ENCODE data around the gene PRPH.
A peak's percentile ranks its signal among the peaks of the same experiment; 100 is the strongest.
"Not testable (repeated sequence)": the region's sequence is repeated elsewhere in the genome, so short reads cannot be mapped to it uniquely, and the experiment has no call there.

Gene PRPH

GRCh38 chr12:49276304-49277290 is 18.4 kb upstream of the PRPH start:
- no peak for FAIRE-seq

DNA sequence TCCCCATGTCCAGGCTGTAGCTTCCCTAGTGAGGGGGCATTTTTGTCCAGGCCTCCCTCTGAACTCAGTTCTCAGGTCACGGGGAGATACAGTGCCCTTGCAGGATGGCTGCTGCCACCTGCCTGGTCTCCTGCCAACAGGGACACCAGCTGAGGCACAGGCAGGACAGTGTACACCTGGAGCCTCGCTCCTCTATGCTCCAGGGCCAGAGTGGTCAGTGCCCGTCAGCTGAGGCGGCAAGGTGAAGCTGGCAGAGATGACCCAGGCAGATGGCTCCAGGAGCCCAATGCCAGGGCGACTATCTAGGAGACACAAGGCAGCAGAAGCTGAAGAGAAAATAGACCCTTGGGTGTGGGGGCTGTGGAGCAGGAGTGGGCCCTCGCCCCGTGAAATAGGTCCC is 17.5 kb upstream of the PRPH start:
- no peak for FAIRE-seq

DNA sequence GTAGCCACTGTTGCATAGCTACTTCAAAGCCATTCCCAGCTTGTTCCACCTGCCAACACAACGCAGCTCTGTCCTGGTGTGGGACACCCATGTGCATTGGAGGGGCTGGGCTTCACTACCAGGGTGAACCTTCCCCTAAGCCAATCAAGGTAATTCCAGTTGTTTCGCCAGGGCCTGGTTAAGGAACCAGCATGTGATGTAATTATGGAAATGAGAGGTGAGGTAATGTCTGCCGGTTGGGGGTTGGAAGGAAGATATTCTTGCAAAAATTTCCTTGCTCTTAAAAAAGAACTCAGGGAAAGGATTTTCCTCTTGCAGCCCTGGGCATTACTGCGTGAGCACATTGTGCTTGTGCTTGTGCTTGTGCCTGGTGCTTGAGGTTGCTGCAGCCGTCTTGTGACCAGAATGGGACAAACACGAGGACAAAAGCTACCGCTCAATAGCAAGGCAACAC is 15.2 kb upstream of the PRPH start:
- peak; percentile 90 for FAIRE-seq

GRCh38 chr12:49280545-49280944 is 14.4 kb upstream of the PRPH start:
- not testable (repeated sequence) for FAIRE-seq

- FAIRE-seq, result no peak
These were observed 12.6 kb upstream of the PRPH start for GRCh38 chr12:49282302-49282701.

GRCh38 chr12:49282740-49283375 is 12.1 kb upstream of the PRPH start:
- not testable (repeated sequence) for FAIRE-seq

GRCh38 chr12:49283541-49284429 is 11.2 kb upstream of the PRPH start:
- no peak for FAIRE-seq

DNA sequence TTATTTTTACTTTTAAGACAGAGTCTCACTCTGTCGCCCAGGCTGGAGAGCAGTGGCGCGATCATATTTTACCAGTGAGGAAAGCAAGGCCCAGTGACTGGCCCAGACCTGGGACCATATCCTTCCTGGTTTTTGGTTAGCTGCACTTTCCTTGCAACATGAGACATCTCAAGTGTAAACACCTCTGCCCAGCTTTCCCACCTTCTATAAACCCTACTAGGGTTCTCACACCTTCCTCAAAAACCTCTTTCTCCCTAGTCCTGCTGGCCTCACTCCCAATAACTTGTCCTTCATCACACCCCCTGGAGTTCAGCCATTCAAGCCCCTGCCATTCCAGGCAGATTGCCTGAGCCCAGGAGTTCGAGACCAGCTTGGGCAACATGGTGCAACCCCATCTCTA is 10.3 kb upstream of the PRPH start:
- FAIRE-seq, result no peak

- no peak for FAIRE-seq
These were observed 7.1 kb upstream of the PRPH start for GRCh38 chr12:49287876-49288275.

- peak; percentile 95 for FAIRE-seq
These were observed 6.5 kb upstream of the PRPH start for GRCh38 chr12:49288412-49288853.

DNA sequence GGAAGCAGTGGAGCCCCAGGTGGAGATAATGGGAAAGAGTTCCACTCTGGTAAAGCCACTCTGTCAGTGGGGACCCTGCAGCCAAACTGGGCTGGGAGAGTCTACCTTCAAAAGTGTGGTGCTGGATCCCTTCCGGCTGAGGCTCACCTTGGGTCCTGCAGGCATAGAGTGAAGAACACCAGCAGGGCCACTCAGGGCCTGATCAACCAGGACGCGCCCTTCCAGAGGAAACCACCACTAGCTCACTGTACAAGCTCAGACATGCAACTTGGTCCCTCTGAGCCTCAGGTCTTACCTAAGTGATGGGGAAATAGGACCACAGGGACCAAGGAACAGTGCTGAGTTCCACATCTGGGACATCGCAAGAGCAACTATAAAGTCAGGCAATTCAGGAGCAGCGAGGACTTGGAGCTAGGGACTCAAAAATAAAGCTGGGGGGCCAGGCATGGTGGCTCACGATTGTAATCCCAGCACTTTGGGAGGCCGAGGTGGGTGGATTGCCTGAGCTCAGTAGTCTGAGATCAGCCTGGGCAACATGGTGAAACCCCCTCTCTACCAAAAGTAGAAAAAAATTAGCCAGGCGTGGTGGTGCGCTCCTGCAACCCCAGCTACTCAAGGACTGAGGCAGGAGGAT is 5.9 kb upstream of the PRPH start:
- no peak for FAIRE-seq

DNA sequence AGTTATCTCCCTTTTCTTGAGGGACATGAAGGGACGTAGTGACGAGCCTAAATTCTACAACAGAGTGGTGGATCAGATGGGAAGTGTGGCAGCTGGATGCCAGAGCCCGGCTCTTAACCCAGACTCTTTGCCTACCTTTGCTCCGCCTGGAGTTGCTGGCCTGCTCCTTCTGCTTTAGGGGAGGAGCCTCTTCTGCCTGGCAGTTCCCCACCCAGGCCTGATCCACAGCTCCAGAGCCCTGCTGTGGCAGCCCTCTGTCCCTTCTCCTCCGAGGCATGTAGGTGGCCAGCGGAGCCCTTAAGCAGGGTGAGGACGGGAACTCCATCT is 2.3 kb upstream of the PRPH start:
- FAIRE-seq, result no peak

DNA sequence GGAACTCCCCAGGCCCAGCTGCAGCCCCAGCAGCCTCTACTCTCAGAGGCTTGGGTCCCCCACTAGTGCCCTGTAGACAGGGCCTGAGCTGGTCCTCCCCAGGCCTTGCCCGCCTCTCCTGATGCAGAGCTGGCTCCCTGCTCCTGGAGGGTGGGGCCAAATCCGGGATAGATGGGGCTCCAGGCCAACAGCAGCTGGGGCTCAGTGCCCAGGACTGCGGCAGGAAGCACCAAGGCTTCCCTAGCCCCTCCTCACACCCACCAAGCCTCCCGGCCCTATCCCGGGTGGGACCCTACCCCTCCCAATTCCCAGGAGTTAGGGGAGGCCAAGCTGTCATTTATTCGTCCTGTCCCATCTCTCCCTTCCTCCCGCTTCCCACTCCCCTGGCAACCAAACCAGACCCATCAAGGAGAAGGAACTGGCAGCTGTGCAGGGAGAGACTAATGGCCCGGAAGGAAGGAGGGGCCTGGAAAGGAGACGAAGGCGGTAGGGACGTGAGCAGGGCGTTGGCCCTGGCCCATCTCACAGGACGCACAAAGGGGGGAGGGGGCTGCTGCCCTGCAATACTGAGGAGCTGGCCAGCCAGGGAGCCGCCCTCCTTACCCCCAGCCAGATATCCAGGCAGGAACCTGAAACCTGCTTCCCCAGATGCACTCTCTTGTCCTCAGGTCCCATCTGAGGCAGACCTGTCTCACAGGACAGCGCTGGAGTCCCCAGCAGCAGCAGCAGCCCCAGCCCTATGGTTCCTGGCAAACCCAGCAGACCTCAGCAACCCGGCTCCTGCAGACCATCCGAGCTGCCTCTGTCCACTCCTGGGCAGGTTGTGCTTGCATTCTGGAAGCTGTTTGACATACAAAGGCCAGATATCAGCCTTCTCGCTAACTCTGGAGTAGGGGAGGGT is 1.6 kb upstream of the PRPH start:
- no peak for FAIRE-seq

DNA sequence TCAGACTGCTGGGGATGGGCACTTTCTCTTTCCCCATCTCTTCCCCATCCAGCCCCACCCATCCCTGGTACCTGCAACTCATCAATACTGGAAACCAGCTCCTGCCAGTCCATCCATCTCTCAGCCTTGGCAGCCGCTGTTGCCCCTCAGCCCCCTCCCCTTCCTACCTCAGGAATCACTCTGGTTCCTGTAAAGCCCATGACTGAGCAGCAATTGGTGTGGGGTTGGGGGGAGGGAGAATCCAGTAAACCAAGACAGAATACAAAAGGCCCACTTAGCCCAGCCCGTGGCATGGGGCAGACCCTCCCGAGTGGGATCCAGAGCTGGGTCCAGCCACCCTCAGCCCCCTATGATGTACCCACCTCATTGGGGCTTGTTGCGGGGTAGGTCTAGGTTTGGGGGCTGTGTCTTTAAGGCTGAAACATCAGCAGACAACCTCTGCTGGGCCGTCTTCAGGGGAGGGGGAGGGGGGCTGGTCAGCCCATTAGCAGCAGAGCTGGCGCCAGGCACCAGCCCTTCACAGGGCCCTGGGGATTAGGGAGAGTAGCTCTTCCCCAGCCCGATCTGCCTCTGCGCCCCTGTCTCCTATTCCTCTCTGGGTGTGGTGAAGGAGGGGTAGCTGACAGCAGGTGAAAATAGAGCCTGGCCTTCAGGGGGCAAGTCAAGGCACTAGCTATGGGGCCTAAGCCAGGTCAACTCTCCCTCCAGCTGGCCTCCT is 702 bp upstream of the PRPH start:
- FAIRE-seq, result no peak

- no peak for FAIRE-seq
These were observed 204 bp upstream of the PRPH start for GRCh38 chr12:49294804-49295081.

DNA sequence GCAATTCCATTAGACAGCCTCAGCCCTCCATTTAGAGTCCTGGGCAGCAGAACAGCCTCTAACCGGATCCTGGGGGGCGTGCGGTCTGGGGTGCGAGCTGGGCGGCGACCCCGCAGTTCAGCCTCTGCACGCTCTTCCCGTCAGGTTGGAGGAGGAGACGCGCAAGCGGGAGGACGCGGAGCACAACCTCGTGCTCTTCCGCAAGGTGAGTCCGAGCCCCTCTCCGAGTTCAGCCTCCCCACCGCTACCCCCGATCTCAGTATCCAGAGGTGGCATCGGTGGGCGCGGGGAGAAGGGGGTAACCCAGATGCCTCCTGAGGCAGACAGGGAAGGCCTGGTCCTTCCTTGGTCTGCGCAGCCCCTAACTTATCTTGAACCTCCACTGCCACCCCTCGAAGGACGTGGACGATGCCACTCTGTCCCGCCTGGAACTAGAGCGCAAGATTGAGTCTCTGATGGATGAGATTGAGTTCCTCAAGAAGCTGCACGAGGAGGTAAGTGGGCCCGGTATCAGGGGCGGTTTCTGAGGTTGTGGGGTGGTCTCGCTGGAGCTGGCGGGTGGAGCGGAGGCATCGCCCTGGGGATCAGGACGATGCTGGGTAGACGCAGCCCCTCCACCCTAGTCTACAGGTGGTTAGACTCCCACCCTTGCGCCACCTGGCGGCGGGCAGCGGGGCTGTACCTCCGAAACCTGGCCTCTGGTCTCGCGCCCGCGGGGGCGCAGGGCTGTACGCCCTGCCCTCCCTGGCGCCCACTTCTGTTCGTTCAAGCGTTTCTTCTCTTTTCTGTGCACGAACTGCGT is 1.3 kb downstream of the PRPH start:
- FAIRE-seq, result no peak

DNA sequence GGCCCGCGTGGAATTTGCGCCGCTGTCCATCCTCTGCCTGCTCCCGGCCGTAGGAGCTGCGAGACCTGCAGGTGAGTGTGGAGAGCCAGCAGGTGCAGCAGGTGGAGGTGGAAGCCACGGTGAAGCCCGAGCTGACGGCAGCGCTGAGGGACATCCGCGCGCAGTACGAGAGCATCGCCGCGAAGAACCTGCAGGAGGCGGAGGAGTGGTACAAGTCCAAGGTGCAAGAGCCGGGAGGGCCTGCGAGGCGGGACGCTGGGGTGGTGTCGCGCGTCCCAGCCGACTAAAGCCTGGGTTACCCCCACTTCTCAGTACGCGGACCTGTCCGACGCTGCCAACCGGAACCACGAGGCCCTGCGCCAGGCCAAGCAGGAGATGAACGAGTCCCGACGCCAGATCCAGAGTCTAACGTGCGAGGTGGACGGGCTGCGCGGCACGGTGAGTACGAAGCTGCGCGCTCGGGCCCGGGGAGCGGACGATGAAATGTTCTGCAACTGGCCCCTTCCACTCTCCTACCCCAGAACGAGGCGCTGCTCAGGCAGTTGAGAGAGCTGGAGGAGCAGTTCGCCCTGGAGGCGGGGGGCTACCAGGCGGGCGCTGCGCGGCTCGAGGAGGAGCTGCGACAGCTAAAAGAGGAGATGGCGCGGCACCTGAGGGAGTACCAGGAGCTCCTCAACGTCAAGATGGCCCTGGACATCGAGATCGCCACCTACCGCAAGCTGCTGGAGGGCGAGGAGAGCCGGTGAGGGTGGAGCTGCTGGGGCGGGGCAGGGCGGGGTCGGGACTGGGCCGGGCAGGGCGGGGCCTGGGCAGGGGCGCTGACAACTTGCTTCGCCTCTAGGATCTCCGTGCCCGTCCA is 2.1 kb downstream of the PRPH start:
- FAIRE-seq, result no peak

DNA sequence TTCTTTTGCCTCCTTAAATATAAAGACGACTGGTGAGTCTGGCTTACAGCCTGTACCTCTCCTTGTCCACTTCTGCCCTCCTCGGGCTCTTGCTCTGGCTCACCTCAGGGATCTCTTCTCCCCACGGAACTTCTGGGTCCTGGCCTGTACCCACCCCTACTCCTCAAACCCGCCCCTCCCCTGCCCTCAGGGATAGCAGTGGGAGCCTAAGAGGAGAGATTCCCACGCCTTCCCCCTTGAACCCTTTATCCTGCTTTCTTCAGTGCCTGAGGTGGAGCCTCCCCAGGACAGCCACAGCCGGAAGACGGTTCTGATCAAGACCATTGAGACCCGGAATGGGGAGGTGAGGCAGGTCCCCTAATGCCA is 2.7 kb downstream of the PRPH start:
- no peak for FAIRE-seq

- FAIRE-seq, result no peak
These were observed 3.2 kb downstream of the PRPH start for GRCh38 chr12:49298160-49298559.

All from G401.6 (cell line).